ENCODE data around the gene NPPC.

Gene NPPC

DNA sequence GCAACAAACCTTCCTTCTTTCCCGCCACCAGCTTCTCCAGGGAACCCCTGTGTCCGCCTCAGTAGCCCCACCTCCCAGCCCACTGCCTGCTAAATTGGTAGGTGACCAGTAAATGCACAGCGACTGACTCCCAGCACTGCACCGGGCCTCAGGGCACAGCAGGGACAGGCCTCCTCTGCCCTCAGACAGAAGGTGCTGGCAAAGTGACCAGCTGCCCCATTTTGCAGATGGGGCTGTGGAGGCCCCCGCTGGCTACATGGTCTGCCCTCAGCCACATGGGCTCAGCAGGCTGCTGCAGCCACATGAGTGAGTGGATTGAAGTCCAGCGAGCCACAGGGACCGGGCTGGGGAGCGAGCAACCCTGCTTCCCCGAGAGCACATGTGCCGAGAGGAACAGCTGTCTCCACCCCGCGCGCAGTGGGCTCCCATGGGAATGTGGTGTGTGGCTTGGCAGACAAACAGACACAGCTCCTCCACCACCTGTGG, 7.8 kb upstream of the NPPC start:
- Histone ChIP-seq H3K27me3 (ENCODE audit: insufficient read depth, low read depth, severe bottlenecking) (no peaks in the 10 kb centered on the region), H3K36me3 (no peaks in the 10 kb centered on the region), H3K4me3 (ENCODE audit: low read depth, low read length) (no peak overlapping the region), H3K27ac (no peak overlapping the region), H3K9me3 (ENCODE audit: severe bottlenecking) (no peaks in the 10 kb centered on the region)
- TF ChIP-seq CTCF (IDR thresholded peaks at IDR 0.05; ENCODE audit: low read depth, low read length) = no peak
- DNase-seq = no peak

DNA sequence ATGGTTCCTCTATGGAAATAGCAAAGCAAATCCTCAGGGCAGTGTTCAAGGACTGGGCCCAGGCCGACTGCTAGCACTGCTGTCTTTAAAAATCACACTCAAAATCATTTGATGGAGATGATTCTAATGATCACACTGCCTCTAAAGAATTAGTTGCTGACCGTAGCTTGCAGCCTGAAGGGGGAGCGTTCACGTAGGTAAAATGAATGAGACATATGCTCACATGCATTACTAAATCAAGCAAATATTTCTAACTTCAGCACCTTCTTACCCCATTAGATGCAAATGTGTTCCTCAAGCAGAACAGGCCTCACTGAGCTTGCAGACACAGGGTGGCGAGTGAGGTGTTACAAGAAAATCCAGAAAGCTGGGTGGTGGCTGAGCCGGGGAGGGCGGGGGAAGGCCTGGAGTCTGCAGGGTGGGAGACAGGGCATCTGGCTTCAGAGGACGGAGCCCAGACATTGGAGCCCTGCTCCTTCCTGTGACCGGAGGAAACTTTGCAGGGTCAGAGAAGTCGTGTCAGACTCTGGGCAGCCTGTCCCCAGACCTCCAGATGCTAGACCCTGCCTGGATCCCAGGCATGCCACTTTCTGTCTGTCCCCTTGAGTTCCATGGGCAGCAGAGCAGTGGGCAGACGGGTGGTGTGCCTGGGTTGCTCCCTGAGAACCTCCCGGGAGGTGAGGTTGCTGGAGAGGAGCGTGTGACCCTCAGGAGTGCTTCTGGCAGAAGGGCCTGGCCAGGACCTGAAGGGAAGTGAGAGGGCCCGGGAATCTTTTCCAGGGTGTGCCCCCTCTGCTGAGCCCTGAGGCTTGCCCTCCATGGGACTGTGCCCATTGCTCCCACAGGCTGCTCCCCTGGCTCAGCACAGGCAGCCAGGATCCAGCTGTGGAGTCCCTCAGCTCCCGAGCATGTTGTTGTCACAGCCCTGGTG, 7.1 kb upstream of the NPPC start:
- no peak for DNase-seq
- Histone ChIP-seq H3K4me3 (ENCODE audit: low read depth, low read length) (no peak overlapping the region), H3K27ac (no peak overlapping the region), H3K9me3 (ENCODE audit: severe bottlenecking) (no peaks in the 10 kb centered on the region), H3K36me3 (no peaks in the 10 kb centered on the region), H3K27me3 (ENCODE audit: insufficient read depth, low read depth, severe bottlenecking) (no peaks in the 10 kb centered on the region)
- TF ChIP-seq CTCF (IDR thresholded peaks at IDR 0.05; ENCODE audit: low read depth, low read length) = 0 out of 2 replicates have a peak, but pooled peaks have one; percentile 7

GRCh38 chr2:231932711-231932970, 6.4 kb upstream of the NPPC start:
- no peak overlapping the region for H3K4me3 ChIP-seq (ENCODE audit: low read depth, low read length)
- no peak for DNase-seq
- TF ChIP-seq CTCF (IDR thresholded peaks at IDR 0.05; ENCODE audit: low read depth, low read length) = no peak
- H3K36me3 ChIP-seq = no peaks in the 10 kb centered on the region
- H3K27me3 ChIP-seq (ENCODE audit: insufficient read depth, low read depth, severe bottlenecking) = peaks cover 5% of the 10 kb centered on the region
- H3K27ac ChIP-seq = no peak overlapping the region
- no peaks in the 10 kb centered on the region for H3K9me3 ChIP-seq (ENCODE audit: severe bottlenecking)

- Histone ChIP-seq H3K27me3 (ENCODE audit: insufficient read depth, low read depth, severe bottlenecking) (peaks cover 16% of the 10 kb centered on the region), H3K9me3 (ENCODE audit: severe bottlenecking) (no peaks in the 10 kb centered on the region), H3K27ac (no peak overlapping the region), H3K4me3 (ENCODE audit: low read depth, low read length) (no peak overlapping the region), H3K36me3 (no peaks in the 10 kb centered on the region)
- TF ChIP-seq CTCF (IDR thresholded peaks at IDR 0.05; ENCODE audit: low read depth, low read length) = no peak
- DNase-seq = peak; percentile 5
These were observed 5.3 kb upstream of the NPPC start for GRCh38 chr2:231931481-231931915.

GRCh38 chr2:231930593-231931281, 4.5 kb upstream of the NPPC start:
- peak; percentile 3 for DNase-seq
- no peak overlapping the region for H3K4me3 ChIP-seq (ENCODE audit: low read depth, low read length)

More at GRCh38 chr2:231930593-231931281, 4.5 kb upstream of the NPPC start:
- H3K27me3 ChIP-seq (ENCODE audit: insufficient read depth, low read depth, severe bottlenecking) = peaks cover 18% of the 10 kb centered on the region
- no peak overlapping the region for H3K27ac ChIP-seq
- TF ChIP-seq CTCF (IDR thresholded peaks at IDR 0.05; ENCODE audit: low read depth, low read length) = no peak
- H3K9me3 ChIP-seq (ENCODE audit: severe bottlenecking) = no peaks in the 10 kb centered on the region
- no peaks in the 10 kb centered on the region for H3K36me3 ChIP-seq
